ENCODE data around the gene AHSA1. TPM values are rescaled to one million over a fixed set of nuclear protein-coding genes. Genes with fewer than 3 reads are reported as not detected.

The AHSA1 gene
- total and polyA plus RNA-seq, 2 donors (not counting 1 experiment from before 2014, with no cell fraction given), result 60.3 to 189 TPM

DNA sequence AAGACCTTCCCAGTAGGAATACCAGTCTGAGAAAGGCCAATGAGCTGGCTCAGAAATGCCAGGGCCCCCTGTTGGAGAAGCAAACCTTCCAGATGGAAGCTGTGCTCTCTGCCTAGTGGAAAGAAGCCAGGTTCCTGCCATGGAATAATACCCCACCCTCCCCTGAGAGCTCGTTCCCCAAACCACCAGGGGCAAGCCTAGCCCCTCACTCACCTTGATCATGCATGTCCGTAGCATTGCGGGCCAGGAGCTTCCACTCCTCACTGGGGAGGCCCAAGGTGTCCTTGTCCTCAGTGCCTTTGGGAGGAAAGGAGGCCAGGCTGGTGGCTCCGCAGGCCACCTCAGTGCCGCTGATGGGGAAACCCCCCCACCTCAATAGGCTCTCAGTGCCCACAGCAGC, 20.1 kb downstream of the AHSA1 start:
- H3K4me2 ChIP-seq (ENCODE audit: extremely low read depth, insufficient read depth, low read length), result no peak overlapping the region
- TF ChIP-seq EZH2 (IDR thresholded peaks at IDR 0.05; ENCODE audit: low read length, missing control alignments), result no peak
- TF ChIP-seq, protein P1, sequence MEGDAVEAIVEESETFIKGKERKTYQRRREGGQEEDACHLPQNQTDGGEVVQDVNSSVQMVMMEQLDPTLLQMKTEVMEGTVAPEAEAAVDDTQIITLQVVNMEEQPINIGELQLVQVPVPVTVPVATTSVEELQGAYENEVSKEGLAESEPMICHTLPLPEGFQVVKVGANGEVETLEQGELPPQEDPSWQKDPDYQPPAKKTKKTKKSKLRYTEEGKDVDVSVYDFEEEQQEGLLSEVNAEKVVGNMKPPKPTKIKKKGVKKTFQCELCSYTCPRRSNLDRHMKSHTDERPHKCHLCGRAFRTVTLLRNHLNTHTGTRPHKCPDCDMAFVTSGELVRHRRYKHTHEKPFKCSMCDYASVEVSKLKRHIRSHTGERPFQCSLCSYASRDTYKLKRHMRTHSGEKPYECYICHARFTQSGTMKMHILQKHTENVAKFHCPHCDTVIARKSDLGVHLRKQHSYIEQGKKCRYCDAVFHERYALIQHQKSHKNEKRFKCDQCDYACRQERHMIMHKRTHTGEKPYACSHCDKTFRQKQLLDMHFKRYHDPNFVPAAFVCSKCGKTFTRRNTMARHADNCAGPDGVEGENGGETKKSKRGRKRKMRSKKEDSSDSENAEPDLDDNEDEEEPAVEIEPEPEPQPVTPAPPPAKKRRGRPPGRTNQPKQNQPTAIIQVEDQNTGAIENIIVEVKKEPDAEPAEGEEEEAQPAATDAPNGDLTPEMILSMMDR (conservative IDR thresholded peaks at IDR 0.05 in 1 of 2, IDR thresholded peaks at IDR 0.05 in 1 of 2; ENCODE audit: low read depth in 1 of 2, low read length in 2 of 2), result no peak

DNA sequence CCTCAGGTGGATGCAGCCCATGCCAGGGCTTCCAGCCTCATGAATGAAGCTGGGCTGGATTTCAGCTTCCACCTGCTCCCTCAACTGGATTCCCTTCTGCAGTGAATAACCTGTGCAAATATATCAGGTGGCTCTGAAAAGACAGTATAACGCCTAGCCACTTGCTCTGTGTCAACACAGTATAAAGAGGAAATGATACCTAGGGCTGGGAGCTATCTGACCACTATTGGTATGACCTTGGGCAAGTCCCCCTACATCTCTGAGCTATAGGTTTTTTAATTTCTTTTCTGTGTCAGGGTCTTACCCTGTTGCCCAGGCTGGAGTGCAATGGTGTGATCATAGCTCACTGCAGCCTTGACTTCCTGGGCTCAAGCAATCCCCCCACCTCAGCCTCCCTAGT, 20.9 kb downstream of the AHSA1 start:
- no peaks in the 10 kb centered on the region for H3K36me3 ChIP-seq (ENCODE audit: control insufficient read depth, insufficient read depth, low read length)
- no peak overlapping the region for H2AFZ ChIP-seq (ENCODE audit: low read length)
- H4K20me1 ChIP-seq (ENCODE audit: control insufficient read depth, extremely low read depth, insufficient read depth, low read length), result no peaks in the 10 kb centered on the region
- peaks cover 5% of the 10 kb centered on the region for H3K27me3 ChIP-seq (ENCODE audit: control insufficient read depth, insufficient read depth, low read length)
- DNase-seq (ENCODE audit: low read depth in 2 of 2), result no peak
- no peaks in the 10 kb centered on the region for H3K4me1 ChIP-seq (ENCODE audit: control insufficient read depth, extremely low read depth, insufficient read depth, low read length)
- no peak overlapping the region for H3K27ac ChIP-seq (ENCODE audit: insufficient read depth, low read length)
- no peak overlapping the region for H3K9ac ChIP-seq (ENCODE audit: insufficient read depth, low read length)
- TF ChIP-seq, protein P1 (conservative IDR thresholded peaks at IDR 0.05 in 1 of 2, IDR thresholded peaks at IDR 0.05 in 1 of 2; ENCODE audit: low read depth in 1 of 2, low read length in 2 of 2), result no peak
- TF ChIP-seq EZH2 (IDR thresholded peaks at IDR 0.05; ENCODE audit: low read length, missing control alignments), result no peak
- H3K4me2 ChIP-seq (ENCODE audit: extremely low read depth, insufficient read depth, low read length), result no peak overlapping the region
- no peak overlapping the region for H3K4me3 ChIP-seq (replicated peaks in 1 of 4; ENCODE audit: control extremely low read depth in 1 of 4, insufficient read depth in 1 of 4, low read depth in 3 of 4, low read length in 4 of 4)
- H3K9me3 ChIP-seq (ENCODE audit: control insufficient read depth, insufficient read depth, low read depth, low read length), result no peaks in the 10 kb centered on the region
- H3K79me2 ChIP-seq (ENCODE audit: control insufficient read depth, insufficient read depth, low read length), result no peaks in the 10 kb centered on the region

More for the DNA sequence above, 20.1 kb downstream of the AHSA1 start:
- H3K4me3 ChIP-seq (replicated peaks in 1 of 4; ENCODE audit: control extremely low read depth in 1 of 4, insufficient read depth in 1 of 4, low read depth in 3 of 4, low read length in 4 of 4), result no peak overlapping the region
- peaks cover 5% of the 10 kb centered on the region for H3K27me3 ChIP-seq (ENCODE audit: control insufficient read depth, insufficient read depth, low read length)
- H3K9me3 ChIP-seq (ENCODE audit: control insufficient read depth, insufficient read depth, low read depth, low read length), result no peaks in the 10 kb centered on the region
- no peak overlapping the region for H2AFZ ChIP-seq (ENCODE audit: low read length)
- no peak overlapping the region for H3K27ac ChIP-seq (ENCODE audit: insufficient read depth, low read length)
- no peaks in the 10 kb centered on the region for H4K20me1 ChIP-seq (ENCODE audit: control insufficient read depth, extremely low read depth, insufficient read depth, low read length)
- no peak for DNase-seq (ENCODE audit: low read depth in 2 of 2)
- H3K36me3 ChIP-seq (ENCODE audit: control insufficient read depth, insufficient read depth, low read length), result no peaks in the 10 kb centered on the region
- H3K4me1 ChIP-seq (ENCODE audit: control insufficient read depth, extremely low read depth, insufficient read depth, low read length), result no peaks in the 10 kb centered on the region
- no peak overlapping the region for H3K9ac ChIP-seq (ENCODE audit: insufficient read depth, low read length)
- H3K79me2 ChIP-seq (ENCODE audit: control insufficient read depth, insufficient read depth, low read length), result no peaks in the 10 kb centered on the region

- H2AFZ ChIP-seq (ENCODE audit: low read length), result no peak overlapping the region
- TF ChIP-seq, protein P1 (conservative IDR thresholded peaks at IDR 0.05 in 1 of 2, IDR thresholded peaks at IDR 0.05 in 1 of 2; ENCODE audit: low read depth in 1 of 2, low read length in 2 of 2), result no peak
- TF ChIP-seq EZH2 (IDR thresholded peaks at IDR 0.05; ENCODE audit: low read length, missing control alignments), result no peak
- H3K4me1 ChIP-seq (ENCODE audit: control insufficient read depth, extremely low read depth, insufficient read depth, low read length), result peaks cover 3% of the 10 kb centered on the region
- H3K4me2 ChIP-seq (ENCODE audit: extremely low read depth, insufficient read depth, low read length), result no peak overlapping the region
- H3K9ac ChIP-seq (ENCODE audit: insufficient read depth, low read length), result no peak overlapping the region
- H3K9me3 ChIP-seq (ENCODE audit: control insufficient read depth, insufficient read depth, low read depth, low read length), result no peaks in the 10 kb centered on the region
- no peak for DNase-seq (ENCODE audit: low read depth in 2 of 2)
- H3K27ac ChIP-seq (ENCODE audit: insufficient read depth, low read length), result no peak overlapping the region
- no peaks in the 10 kb centered on the region for H3K27me3 ChIP-seq (ENCODE audit: control insufficient read depth, insufficient read depth, low read length)
- H3K36me3 ChIP-seq (ENCODE audit: control insufficient read depth, insufficient read depth, low read length), result no peaks in the 10 kb centered on the region
- no peaks in the 10 kb centered on the region for H3K79me2 ChIP-seq (ENCODE audit: control insufficient read depth, insufficient read depth, low read length)
- no peaks in the 10 kb centered on the region for H4K20me1 ChIP-seq (ENCODE audit: control insufficient read depth, extremely low read depth, insufficient read depth, low read length)
- H3K4me3 ChIP-seq (replicated peaks in 1 of 4; ENCODE audit: control extremely low read depth in 1 of 4, insufficient read depth in 1 of 4, low read depth in 3 of 4, low read length in 4 of 4), result no peak overlapping the region
Measured at GRCh38 chr14:77482422-77482821, 24.5 kb downstream of the AHSA1 start.
